HG02610 (cell line): ENCODE data around the gene SNURF.
"Not testable (repeated sequence)": the region's sequence is repeated elsewhere in the genome, so short reads cannot be mapped to it uniquely, and the experiment has no call there.

Experiments
- ATAC-seq: cut with Tn5 transposase; IDR thresholded peaks from one replicate; pipeline ENCODE4 v1.9.1; 2021; ENCODE audit warnings: mild to moderate bottlenecking, moderate library complexity; ENCODE audit not compliant: unreplicated experiment

SNURF gene

GRCh38 chr15:24966364-24967103, 11.7 kb downstream of the SNURF start:
- no peak for ATAC-seq

DNA sequence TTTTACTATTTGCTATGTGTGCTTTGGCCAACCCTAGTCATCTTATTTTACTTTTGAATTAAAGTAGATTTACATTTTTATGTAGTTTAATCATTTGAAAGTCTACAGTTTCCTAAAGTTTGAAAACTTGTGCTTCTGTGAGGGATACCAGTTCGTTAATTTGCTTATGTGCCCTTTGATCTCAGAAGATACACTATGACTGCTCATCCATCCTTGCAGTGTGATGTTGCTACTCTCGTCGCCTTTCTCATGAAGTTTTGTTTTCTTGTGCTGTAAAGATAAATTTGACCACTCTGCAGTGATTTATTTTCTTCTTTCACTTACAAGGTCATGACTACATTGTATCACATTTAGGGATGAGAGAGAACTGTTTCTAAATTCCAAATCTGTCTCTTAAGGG, 16.3 kb downstream of the SNURF start:
- ATAC-seq = no peak

GRCh38 chr15:24971772-24972171, 17.0 kb downstream of the SNURF start:
- ATAC-seq = no peak

GRCh38 chr15:24972707-24973106, 17.9 kb downstream of the SNURF start:
- ATAC-seq = not testable (repeated sequence)

DNA sequence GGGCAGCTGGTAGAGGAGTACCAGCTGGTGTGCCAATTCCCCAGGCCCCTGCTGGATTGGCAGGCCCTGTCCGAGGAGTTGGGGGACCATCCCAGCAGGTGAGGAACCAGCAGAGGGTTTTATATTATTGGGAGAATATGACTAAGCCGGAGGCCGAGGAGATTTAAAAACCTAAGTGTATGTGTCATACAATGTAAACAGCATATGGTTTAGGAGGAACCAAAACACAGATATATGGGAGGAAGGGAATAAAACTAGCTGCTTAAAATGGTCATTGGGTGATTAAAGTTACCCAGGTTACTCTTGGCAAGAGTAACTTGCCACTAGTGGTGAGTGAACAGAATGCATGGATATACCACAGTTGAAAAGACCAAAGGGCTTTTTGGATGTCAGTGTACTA, 22.1 kb downstream of the SNURF start:
- ATAC-seq = no peak

GRCh38 chr15:24977686-24978085, 22.9 kb downstream of the SNURF start:
- ATAC-seq = no peak

DNA sequence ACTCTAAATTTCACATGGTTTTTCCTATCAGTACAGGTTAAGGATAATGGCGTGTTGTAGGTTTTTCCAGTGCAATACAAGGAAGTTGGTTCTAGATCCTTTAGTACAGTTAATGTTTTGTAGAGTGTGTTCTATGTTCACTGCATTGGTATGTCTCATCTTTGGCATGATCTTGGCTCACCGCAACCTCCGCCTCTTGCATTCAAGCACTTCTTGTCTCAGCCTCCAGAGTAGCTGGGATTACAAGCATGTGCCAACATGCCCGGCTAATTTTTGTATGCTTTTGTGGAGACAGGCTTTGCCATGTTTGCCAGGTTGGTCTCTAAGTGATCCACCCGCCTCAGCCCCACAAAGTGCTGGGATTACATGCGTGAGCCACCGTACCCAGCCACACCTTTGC, 30.4 kb downstream of the SNURF start:
- no peak for ATAC-seq

GRCh38 chr15:24986653-24987052, 31.9 kb downstream of the SNURF start:
- no peak for ATAC-seq
